OCI-LY7 (cell line): ENCODE data around the gene TOB2.

ENCODE experiments used
- CTCF ChIP-seq: fragments of 200-600 bp; sonication (generic); conservative IDR thresholded peaks from 2 replicates; pipeline ENCODE4 v1.5.1; 2014; ENCODE audit warnings: mild to moderate bottlenecking, antibody characterized with exemption, low read length, moderate library complexity, mixed read lengths
- EZH2phosphoT487 ChIP-seq: fragments of 200-600 bp; sonication (generic); IDR thresholded peaks from 2 replicates; pipeline ENCODE4 v1.6.1; 2018; ENCODE audit warnings: low read depth, borderline replicate concordance, mild to moderate bottlenecking, mixed run types, antibody characterized with exemption, low read length, moderate library complexity, mixed read lengths

GRCh38 chr22:41398921-41399320 lies 47.7 kb downstream of the TOB2 start:
- TF ChIP-seq EZH2phosphoT487 = no peak
- TF ChIP-seq CTCF = no peak
